ENCODE measurements around the gene RTL10. TPM values are rescaled to one million over a fixed set of nuclear protein-coding genes. Genes with fewer than 3 reads are reported as not detected.

Gene RTL10
- total RNA-seq, 1 donor from 2014 or later, result 35.1 TPM

DNA sequence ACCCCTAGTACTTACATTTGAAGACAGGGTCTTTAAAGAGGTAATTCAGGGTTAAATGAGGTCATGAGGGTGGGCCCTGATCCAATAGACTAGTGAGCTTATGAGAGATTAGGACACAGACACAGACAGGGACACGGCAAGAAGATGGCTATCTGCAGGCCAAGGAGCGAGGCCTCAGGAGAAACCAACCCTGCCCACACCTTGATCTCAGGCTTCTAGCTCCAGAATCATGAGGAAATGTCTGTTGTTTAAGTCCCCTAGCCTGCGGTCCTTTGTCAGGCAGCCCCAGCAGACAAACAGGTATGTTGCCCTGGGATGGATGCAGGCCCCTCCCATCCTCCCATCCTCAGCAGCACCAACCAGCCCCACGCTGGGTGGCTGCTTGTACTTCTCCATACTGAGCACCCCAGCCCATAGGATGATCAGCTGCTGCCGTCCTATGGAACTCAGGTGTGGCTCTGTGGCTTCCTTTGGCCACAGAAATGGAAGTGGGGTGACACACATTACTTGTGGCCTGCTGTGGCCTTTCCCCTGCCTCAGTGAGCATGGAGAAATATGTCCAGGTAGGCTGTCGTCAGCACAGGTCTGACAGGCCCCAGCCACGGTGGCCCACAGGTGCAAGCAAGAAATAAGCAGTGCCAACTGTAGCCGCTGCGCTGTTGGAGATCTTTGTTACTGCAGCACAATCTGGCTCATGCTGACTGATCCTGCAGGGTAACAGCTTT lies 7.9 kb downstream of the RTL10 start:
- no peaks in the 10 kb centered on the region for H3K27me3 Mint-ChIP-seq (ENCODE audit: low read depth)
- no peaks in the 10 kb centered on the region for H3K9me3 Mint-ChIP-seq
- H3K4me1 Mint-ChIP-seq, result peaks cover 69% of the 10 kb centered on the region

DNA sequence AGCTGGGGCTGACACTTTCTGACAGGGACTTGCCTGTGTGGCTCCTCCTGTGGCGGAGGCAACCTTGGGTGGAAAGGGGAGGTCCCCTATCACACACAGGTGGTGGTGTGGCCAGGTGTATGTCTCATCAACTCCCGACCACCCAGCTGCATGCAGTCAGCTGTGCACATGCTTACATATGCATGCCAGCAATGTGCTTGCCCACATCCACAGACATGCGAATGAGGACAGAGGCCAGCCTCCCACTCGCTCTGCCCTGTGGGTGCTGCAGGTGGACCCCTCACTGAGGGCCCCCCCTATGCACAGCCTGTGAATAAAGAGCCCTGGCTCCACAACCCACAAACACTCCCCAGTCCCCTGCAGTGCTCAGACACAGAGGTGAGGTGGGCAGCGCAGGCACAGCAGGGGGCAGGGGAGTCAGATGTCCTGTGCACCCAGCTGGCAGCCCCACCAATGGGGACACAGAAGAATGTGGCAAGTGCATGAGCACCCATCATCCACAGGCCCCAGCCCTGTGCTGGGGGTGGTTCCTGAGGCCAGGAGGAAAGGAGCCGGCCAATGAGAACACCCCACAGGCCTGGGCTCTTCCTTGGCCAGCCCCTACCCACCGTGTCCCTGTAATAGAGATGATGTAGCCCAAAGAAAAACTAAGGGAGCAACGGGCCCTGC lies 9.5 kb downstream of the RTL10 start:
- Mint-ChIP-seq H3K36me3 (peaks cover 5% of the 10 kb centered on the region), H3K4me1 (peaks cover 64% of the 10 kb centered on the region), H3K27ac (no peak overlapping the region), H3K9me3 (no peaks in the 10 kb centered on the region), H3K27me3 (ENCODE audit: low read depth) (no peaks in the 10 kb centered on the region), H3K4me3 (no peak overlapping the region)
- no peak for DNase-seq (ENCODE audit: low spot score in 2 of 2, unreplicated experiment in 2 of 2)
- TF ChIP-seq, protein P1, sequence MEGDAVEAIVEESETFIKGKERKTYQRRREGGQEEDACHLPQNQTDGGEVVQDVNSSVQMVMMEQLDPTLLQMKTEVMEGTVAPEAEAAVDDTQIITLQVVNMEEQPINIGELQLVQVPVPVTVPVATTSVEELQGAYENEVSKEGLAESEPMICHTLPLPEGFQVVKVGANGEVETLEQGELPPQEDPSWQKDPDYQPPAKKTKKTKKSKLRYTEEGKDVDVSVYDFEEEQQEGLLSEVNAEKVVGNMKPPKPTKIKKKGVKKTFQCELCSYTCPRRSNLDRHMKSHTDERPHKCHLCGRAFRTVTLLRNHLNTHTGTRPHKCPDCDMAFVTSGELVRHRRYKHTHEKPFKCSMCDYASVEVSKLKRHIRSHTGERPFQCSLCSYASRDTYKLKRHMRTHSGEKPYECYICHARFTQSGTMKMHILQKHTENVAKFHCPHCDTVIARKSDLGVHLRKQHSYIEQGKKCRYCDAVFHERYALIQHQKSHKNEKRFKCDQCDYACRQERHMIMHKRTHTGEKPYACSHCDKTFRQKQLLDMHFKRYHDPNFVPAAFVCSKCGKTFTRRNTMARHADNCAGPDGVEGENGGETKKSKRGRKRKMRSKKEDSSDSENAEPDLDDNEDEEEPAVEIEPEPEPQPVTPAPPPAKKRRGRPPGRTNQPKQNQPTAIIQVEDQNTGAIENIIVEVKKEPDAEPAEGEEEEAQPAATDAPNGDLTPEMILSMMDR (IDR thresholded peaks at IDR 0.05; ENCODE audit: unreplicated experiment), result no peak

More for the DNA sequence above, 7.9 kb downstream of the RTL10 start:
- Mint-ChIP-seq H3K27ac (no peak overlapping the region), H3K4me3 (no peak overlapping the region), H3K36me3 (peaks cover 10% of the 10 kb centered on the region)
- TF ChIP-seq, protein P1 (IDR thresholded peaks at IDR 0.05; ENCODE audit: unreplicated experiment), result no peak
- no peak for DNase-seq (ENCODE audit: low spot score in 2 of 2, unreplicated experiment in 2 of 2)

DNA sequence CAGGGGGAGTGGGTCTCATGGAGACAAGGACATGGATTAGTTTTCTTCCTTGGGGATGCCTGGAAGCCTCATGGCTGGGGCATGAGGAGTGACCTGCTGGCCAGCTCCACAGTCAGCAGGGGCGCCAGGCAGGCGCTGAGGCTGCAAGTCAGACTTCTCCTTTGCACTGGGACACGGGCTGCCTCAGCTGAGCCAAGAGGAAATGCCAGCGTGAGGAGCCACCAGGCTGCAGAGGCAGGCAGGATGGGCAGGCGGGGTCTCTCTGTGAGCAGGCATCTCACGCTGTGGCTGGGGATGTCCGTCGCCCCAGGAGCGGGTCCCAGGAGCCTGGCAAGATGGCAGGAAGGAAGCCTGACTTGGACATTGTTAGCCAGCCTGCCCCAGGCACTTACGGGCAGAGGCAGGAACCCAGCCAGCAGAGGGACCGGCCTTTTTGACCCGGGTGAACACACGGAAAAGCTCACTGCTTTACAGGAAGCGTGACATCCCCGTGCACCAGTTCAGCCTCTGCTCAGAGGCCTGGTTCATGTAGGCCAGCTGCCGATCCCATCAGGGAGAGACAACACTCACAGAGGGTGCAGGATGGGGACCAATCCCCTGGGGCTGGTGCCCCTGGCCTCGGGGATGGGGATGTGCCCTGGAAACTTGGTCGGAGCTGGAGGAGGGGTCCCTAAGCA lies 10.2 kb downstream of the RTL10 start:
- Mint-ChIP-seq H3K27me3 (ENCODE audit: low read depth) (no peaks in the 10 kb centered on the region), H3K36me3 (peaks cover under 1% of the 10 kb centered on the region), H3K27ac (no peak overlapping the region), H3K4me3 (no peak overlapping the region), H3K9me3 (no peaks in the 10 kb centered on the region), H3K4me1 (peaks cover 60% of the 10 kb centered on the region)
- TF ChIP-seq, protein P1 (IDR thresholded peaks at IDR 0.05; ENCODE audit: unreplicated experiment), result no peak
- no peak for DNase-seq (ENCODE audit: low spot score in 2 of 2, unreplicated experiment in 2 of 2)

DNA sequence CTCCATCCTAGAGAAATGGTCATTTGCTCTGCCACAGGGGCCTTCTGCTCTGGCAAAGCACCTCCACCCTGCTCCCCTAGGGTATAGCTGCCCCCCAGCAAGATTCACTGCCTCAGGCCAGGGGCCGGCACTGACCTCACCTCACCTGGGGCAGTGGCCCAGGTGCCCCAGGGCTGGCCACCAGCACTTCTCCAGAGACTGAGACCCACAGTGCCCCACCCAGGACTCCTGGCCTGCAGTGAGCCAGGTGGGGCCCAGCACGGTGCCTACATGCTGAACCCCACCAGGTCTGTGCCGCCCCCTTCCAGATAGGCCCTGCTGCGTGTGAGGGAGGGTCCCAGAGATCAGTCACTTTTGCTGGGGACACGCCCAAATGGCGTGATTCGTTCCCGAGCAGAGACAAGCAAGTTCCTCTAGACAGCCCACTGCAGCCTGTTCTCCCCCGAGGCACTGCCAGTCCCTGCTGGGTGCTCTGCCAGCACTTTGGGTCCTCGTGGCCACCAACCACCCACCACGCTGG lies 10.8 kb downstream of the RTL10 start:
- no peaks in the 10 kb centered on the region for H3K27me3 Mint-ChIP-seq (ENCODE audit: low read depth)
- DNase-seq (ENCODE audit: low spot score in 2 of 2, unreplicated experiment in 2 of 2), result no peak
- H3K4me3 Mint-ChIP-seq, result no peak overlapping the region
- H3K4me1 Mint-ChIP-seq, result peaks cover 57% of the 10 kb centered on the region
- H3K36me3 Mint-ChIP-seq, result no peaks in the 10 kb centered on the region
- H3K9me3 Mint-ChIP-seq, result no peaks in the 10 kb centered on the region
- H3K27ac Mint-ChIP-seq, result no peak overlapping the region
- TF ChIP-seq, protein P1 (IDR thresholded peaks at IDR 0.05; ENCODE audit: unreplicated experiment), result no peak

DNA sequence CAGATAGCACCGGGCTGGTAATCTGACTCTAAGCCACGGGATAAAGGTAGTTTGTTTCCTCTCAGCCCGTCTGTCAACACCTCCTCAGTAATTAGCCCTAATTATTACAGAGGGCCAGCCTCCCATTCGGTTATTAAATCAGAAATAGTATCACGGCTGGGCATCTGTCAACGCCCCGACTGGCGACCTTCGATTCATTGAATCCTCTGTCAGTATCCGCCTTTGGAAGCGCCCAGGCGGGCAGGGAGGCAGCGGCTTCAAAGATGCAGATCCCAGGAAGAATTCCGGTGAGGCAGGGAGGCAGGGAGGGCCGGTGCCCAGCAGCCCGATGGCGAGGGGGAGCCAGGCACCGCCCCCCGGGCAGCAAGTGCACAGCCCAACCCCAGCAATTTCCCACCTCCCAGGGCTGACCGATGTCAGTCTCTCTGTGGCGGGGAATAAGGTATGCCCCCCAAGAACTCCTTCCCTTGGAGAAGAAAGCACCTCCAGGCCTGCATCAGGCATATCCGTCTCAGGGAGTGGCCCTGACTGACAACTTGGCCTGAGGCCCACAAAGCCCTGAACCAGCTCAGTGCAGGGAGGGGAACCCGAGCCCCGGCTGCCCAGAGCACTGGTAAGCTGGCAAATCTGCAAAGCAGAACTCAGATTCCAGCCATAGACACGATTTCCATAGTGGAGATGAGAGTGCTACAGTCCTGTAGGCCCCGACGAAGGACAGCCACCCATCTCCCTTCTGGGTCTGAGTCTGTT lies 11.4 kb downstream of the RTL10 start:
- Mint-ChIP-seq H3K27ac (peak overlapping the region; percentile 66), H3K4me1 (peaks cover 51% of the 10 kb centered on the region), H3K36me3 (no peaks in the 10 kb centered on the region), H3K4me3 (no peak overlapping the region), H3K9me3 (no peaks in the 10 kb centered on the region), H3K27me3 (ENCODE audit: low read depth) (no peaks in the 10 kb centered on the region)
- peak in 1 of 2 experiments; percentile 39 for DNase-seq (ENCODE audit: low spot score in 2 of 2, unreplicated experiment in 2 of 2)
- TF ChIP-seq, protein P1 (IDR thresholded peaks at IDR 0.05; ENCODE audit: unreplicated experiment), result no peak
